A549 (cell line): ENCODE measurements around the gene ANKRD55.

Source experiments
- ATOH8 ChIP-seq: fragments of 250-450 bp; sonication (Bioruptor Pico); IDR thresholded peaks from 2 replicates; pipeline ENCODE4 v1.5.0; 2020; ENCODE audit warnings: low read depth, mild to moderate bottlenecking, moderate library complexity
- CEBPB ChIP-seq, 2 experiments: fragments of >200 bp in 1 of 2; sonication (Bioruptor Twin) in 1 of 2; formaldehyde crosslinking in 1 of 2; IDR thresholded peaks; 2 replicates each; pipeline ENCODE4 v1.6.1; 2012 to 2016
- TF ChIP-seq, protein P1 (sequence below): fragments of >200 bp; sonication (Bioruptor Twin); formaldehyde crosslinking; IDR thresholded peaks from 3 replicates; pipeline ENCODE4 v1.5.1; 2016
- TF ChIP-seq, protein P2 (sequence below): IDR thresholded peaks from 2 replicates; pipeline ENCODE4 v1.6.1; 2012; ENCODE audit warnings: low read depth, borderline replicate concordance

DNA sequence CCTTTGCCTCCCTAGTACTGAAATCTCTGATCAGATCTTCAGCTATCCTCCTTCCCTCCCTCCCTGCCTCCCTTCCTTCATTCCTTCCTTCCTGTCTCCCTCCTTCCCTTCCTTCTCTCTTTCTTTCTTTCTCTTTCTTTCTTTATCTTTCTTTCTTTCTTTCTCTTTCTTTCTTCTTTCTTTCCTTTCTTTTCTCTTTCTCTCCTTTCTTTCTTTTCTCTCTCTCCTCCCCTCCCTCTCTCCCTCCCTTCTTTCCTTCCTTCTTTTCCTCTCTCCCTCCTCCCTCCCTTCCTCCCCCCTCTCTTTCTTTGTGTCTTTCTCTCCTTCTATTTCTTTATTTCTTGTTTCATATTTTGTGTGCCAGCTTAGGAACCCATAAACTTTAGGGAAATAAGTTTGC is 23.9 kb upstream of the ANKRD55 start:
- TF ChIP-seq, protein P1, sequence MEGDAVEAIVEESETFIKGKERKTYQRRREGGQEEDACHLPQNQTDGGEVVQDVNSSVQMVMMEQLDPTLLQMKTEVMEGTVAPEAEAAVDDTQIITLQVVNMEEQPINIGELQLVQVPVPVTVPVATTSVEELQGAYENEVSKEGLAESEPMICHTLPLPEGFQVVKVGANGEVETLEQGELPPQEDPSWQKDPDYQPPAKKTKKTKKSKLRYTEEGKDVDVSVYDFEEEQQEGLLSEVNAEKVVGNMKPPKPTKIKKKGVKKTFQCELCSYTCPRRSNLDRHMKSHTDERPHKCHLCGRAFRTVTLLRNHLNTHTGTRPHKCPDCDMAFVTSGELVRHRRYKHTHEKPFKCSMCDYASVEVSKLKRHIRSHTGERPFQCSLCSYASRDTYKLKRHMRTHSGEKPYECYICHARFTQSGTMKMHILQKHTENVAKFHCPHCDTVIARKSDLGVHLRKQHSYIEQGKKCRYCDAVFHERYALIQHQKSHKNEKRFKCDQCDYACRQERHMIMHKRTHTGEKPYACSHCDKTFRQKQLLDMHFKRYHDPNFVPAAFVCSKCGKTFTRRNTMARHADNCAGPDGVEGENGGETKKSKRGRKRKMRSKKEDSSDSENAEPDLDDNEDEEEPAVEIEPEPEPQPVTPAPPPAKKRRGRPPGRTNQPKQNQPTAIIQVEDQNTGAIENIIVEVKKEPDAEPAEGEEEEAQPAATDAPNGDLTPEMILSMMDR = no peak
- no peak for TF ChIP-seq CEBPB (IDR thresholded peaks at IDR 0.05)
- TF ChIP-seq ATOH8 (CRISPR knock-in tag) = no peak
- TF ChIP-seq, protein P2, sequence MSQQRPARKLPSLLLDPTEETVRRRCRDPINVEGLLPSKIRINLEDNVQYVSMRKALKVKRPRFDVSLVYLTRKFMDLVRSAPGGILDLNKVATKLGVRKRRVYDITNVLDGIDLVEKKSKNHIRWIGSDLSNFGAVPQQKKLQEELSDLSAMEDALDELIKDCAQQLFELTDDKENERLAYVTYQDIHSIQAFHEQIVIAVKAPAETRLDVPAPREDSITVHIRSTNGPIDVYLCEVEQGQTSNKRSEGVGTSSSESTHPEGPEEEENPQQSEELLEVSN = no peak
